Neural progenitor cell (in vitro differentiated cells): ENCODE data around the gene HOXB7. TPM values are rescaled to one million over a fixed set of nuclear protein-coding genes. Genes with fewer than 3 reads are reported as not detected.

Source experiments
- DNase-seq: peaks from one replicate; pipeline ENCODE4 v3.0.0-alpha.2; 2016; ENCODE audit warnings: low spot score
- H2AFZ ChIP-seq: fragments of 200-600 bp; sonication (generic); replicated peaks from 2 replicates; pipeline ENCODE4 v1.6.1; 2016; ENCODE audit warnings: antibody characterized with exemption
- H3F3A ChIP-seq: fragments of 200-600 bp; sonication (generic); 2 replicates; pipeline ENCODE4 v1.6.1; 2016; ENCODE audit warnings: antibody characterized with exemption, low read depth
- H3K27ac ChIP-seq: fragments of 200-600 bp; sonication (generic); 2 replicates; pipeline ENCODE4 v1.5.1; 2016; ENCODE audit warnings: mild to moderate bottlenecking
- H3K27me3 ChIP-seq: fragments of 200-600 bp; sonication (generic); 2 replicates; pipeline ENCODE4 v1.6.1; 2016; ENCODE audit warnings: mild to moderate bottlenecking, moderate library complexity
- H3K36me3 ChIP-seq: fragments of 200-600 bp; sonication (generic); 2 replicates; pipeline ENCODE4 v1.5.1; 2016
- H3K4me1 ChIP-seq: fragments of 200-600 bp; sonication (generic); 2 replicates; pipeline ENCODE4 v1.6.1; 2016; ENCODE audit warnings: mixed run types
- H3K4me2 ChIP-seq: fragments of 200-600 bp; sonication (generic); 2 replicates; pipeline ENCODE4 v1.6.1; 2016
- H3K4me3 ChIP-seq: fragments of 200-600 bp; sonication (generic); 2 replicates; pipeline ENCODE4 v1.5.1; 2016
- H3K79me2 ChIP-seq: fragments of 200-600 bp; sonication (generic); 2 replicates; pipeline ENCODE4 v1.6.1; 2016; ENCODE audit warnings: low read depth
- H3K9ac ChIP-seq: fragments of 200-600 bp; sonication (generic); 2 replicates; pipeline ENCODE4 v1.6.1; 2016
- H3K9me3 ChIP-seq: fragments of 200-600 bp; sonication (generic); 2 replicates; pipeline ENCODE4 v1.5.1; 2016; ENCODE audit warnings: low read depth
- H4K20me1 ChIP-seq: fragments of 200-600 bp; sonication (generic); 2 replicates; pipeline ENCODE4 v1.6.1; 2016; ENCODE audit warnings: low read depth
- H3K27ac Mint-ChIP-seq: 3 replicates; pipeline ENCODE4 v1.8.0; 2021; ENCODE audit warnings: mixed read lengths
- H3K27me3 Mint-ChIP-seq: 2 replicates; pipeline ENCODE4 v1.8.0; 2022; ENCODE audit warnings: low read depth, mild to moderate bottlenecking, inconsistent platforms, moderate library complexity, mixed read lengths; ENCODE audit not compliant: insufficient read depth
- H3K36me3 Mint-ChIP-seq: 3 replicates; pipeline ENCODE4 v1.8.0; 2021; ENCODE audit warnings: mixed read lengths
- H3K4me1 Mint-ChIP-seq: 3 replicates; pipeline ENCODE4 v1.8.0; 2021; ENCODE audit warnings: mixed read lengths
- H3K4me3 Mint-ChIP-seq: 3 replicates; pipeline ENCODE4 v1.8.0; 2021; ENCODE audit warnings: mild to moderate bottlenecking, moderate library complexity, mixed read lengths
- H3K9me3 Mint-ChIP-seq: 3 replicates; pipeline ENCODE4 v1.8.0; 2020; ENCODE audit warnings: mixed read lengths
- CTCF ChIP-seq: fragments of 200-600 bp; sonication (generic); IDR thresholded peaks from 2 replicates; pipeline ENCODE4 v1.5.1; 2017; ENCODE audit warnings: antibody characterized with exemption, mild to moderate bottlenecking
- EZH2 ChIP-seq: fragments of 200-600 bp; sonication (generic); IDR thresholded peaks from 2 replicates; pipeline ENCODE4 v1.6.1; 2017; ENCODE audit warnings: antibody characterized with exemption, mild to moderate bottlenecking, moderate library complexity
- EZH2phosphoT487 ChIP-seq: fragments of 200-600 bp; sonication (generic); IDR thresholded peaks from 2 replicates; pipeline ENCODE4 v1.6.1; 2017; ENCODE audit warnings: antibody characterized with exemption
- total RNA-seq: library from RNA; depleted of rRNA; stranded (reverse); fragments of >200 nt; gene quantifications from 2 replicates; pipeline ENCODE4 v1.2.3, GENCODE V29; 2015; ENCODE audit warnings: low replicate concordance

HOXB7 gene
- total RNA-seq, 1 donor from 2014 or later: not detected

GRCh38 chr17:48582750-48583069 lies 28.1 kb downstream of the HOXB7 start:
- no peak overlapping the region for H3K9ac ChIP-seq
- H3K4me3 ChIP-seq: no peak overlapping the region
- DNase-seq: no peak
- H3K79me2 ChIP-seq: no peaks in the 10 kb centered on the region
- Mint-ChIP-seq H3K36me3 (no peaks in the 10 kb centered on the region), H3K27me3 (peaks cover 95% of the 10 kb centered on the region), H3K9me3 (peaks cover 23% of the 10 kb centered on the region), H3K27ac (no peak overlapping the region), H3K4me3 (no peak overlapping the region), H3K4me1 (peaks cover 4% of the 10 kb centered on the region)
- H2AFZ ChIP-seq: no peak overlapping the region
- H3K4me2 ChIP-seq: no peak overlapping the region
- peaks cover 91% of the 10 kb centered on the region for H4K20me1 ChIP-seq
- no peaks in the 10 kb centered on the region for H3K9me3 ChIP-seq
- no peaks in the 10 kb centered on the region for H3K36me3 ChIP-seq
- H3K4me1 ChIP-seq: no peaks in the 10 kb centered on the region
- H3K27ac ChIP-seq: no peak overlapping the region
- H3F3A ChIP-seq: no peaks in the 10 kb centered on the region
- peaks cover 100% of the 10 kb centered on the region for H3K27me3 ChIP-seq
- TF ChIP-seq EZH2phosphoT487 (no peak), CTCF (no peak), EZH2 (no peak)

GRCh38 chr17:48579760-48580554 lies 30.9 kb downstream of the HOXB7 start:
- no peak for DNase-seq
- peaks cover 100% of the 10 kb centered on the region for H3K27me3 ChIP-seq
- no peaks in the 10 kb centered on the region for H3K79me2 ChIP-seq
- no peaks in the 10 kb centered on the region for H3K36me3 ChIP-seq
- H3K4me1 Mint-ChIP-seq: no peaks in the 10 kb centered on the region
- peak; percentile 55 for TF ChIP-seq EZH2
- no peak for TF ChIP-seq EZH2phosphoT487
- TF ChIP-seq CTCF: no peak
- no peak overlapping the region for H2AFZ ChIP-seq
- no peaks in the 10 kb centered on the region for H3K9me3 ChIP-seq
- H3K4me2 ChIP-seq: no peak overlapping the region
- H4K20me1 ChIP-seq: peaks cover 93% of the 10 kb centered on the region
- H3K27ac ChIP-seq: no peak overlapping the region
- no peak overlapping the region for H3K4me3 Mint-ChIP-seq
- H3K36me3 Mint-ChIP-seq: no peaks in the 10 kb centered on the region
- H3K4me3 ChIP-seq: no peak overlapping the region
- H3K9ac ChIP-seq: no peak overlapping the region
- H3K27me3 Mint-ChIP-seq: peaks cover 93% of the 10 kb centered on the region
- no peaks in the 10 kb centered on the region for H3K4me1 ChIP-seq
- H3K9me3 Mint-ChIP-seq: peaks cover 15% of the 10 kb centered on the region
- no peak overlapping the region for H3K27ac Mint-ChIP-seq
- H3F3A ChIP-seq: peaks cover 4% of the 10 kb centered on the region

GRCh38 chr17:48579471-48579759 lies 31.4 kb downstream of the HOXB7 start:
- Histone ChIP-seq H3K4me1 (no peaks in the 10 kb centered on the region), H3K9ac (no peak overlapping the region), H3K79me2 (no peaks in the 10 kb centered on the region), H3K4me2 (no peak overlapping the region), H3K36me3 (no peaks in the 10 kb centered on the region), H4K20me1 (peaks cover 93% of the 10 kb centered on the region), H2AFZ (no peak overlapping the region), H3K27ac (no peak overlapping the region), H3K4me3 (no peak overlapping the region), H3K9me3 (no peaks in the 10 kb centered on the region), H3F3A (peaks cover 4% of the 10 kb centered on the region), H3K27me3 (peaks cover 100% of the 10 kb centered on the region)
- H3K4me3 Mint-ChIP-seq: peak overlapping the region; percentile 41
- H3K27me3 Mint-ChIP-seq: peaks cover 93% of the 10 kb centered on the region
- H3K9me3 Mint-ChIP-seq: peaks cover 15% of the 10 kb centered on the region
- no peak for DNase-seq
- no peaks in the 10 kb centered on the region for H3K4me1 Mint-ChIP-seq
- no peaks in the 10 kb centered on the region for H3K36me3 Mint-ChIP-seq
- TF ChIP-seq EZH2: peak; percentile 79
- TF ChIP-seq EZH2phosphoT487: no peak
- H3K27ac Mint-ChIP-seq: no peak overlapping the region

- H3K9ac ChIP-seq: no peak overlapping the region
- peak overlapping the region; percentile 58 for H3K4me2 ChIP-seq
- no peak overlapping the region for H3K27ac ChIP-seq
- DNase-seq: no peak
- Mint-ChIP-seq H3K4me3 (peak overlapping the region; percentile 50), H3K9me3 (peaks cover 15% of the 10 kb centered on the region), H3K27ac (no peak overlapping the region), H3K27me3 (peaks cover 93% of the 10 kb centered on the region), H3K4me1 (no peaks in the 10 kb centered on the region), H3K36me3 (no peaks in the 10 kb centered on the region)
- no peak overlapping the region for H3K4me3 ChIP-seq
- H3F3A ChIP-seq: peaks cover 4% of the 10 kb centered on the region
- no peaks in the 10 kb centered on the region for H3K79me2 ChIP-seq
- H2AFZ ChIP-seq: no peak overlapping the region
- no peaks in the 10 kb centered on the region for H3K36me3 ChIP-seq
- no peaks in the 10 kb centered on the region for H3K4me1 ChIP-seq
- TF ChIP-seq EZH2 (peak; percentile 28), EZH2phosphoT487 (peak; percentile 91), CTCF (no peak)
- peaks cover 93% of the 10 kb centered on the region for H4K20me1 ChIP-seq
- H3K9me3 ChIP-seq: no peaks in the 10 kb centered on the region
- peaks cover 100% of the 10 kb centered on the region for H3K27me3 ChIP-seq
Observed at GRCh38 chr17:48578616-48579470, 32.0 kb downstream of the HOXB7 start.
